WTC11 (cell line): ENCODE data around the gene ZC3H13. TPM values are rescaled to one million over a fixed set of nuclear protein-coding genes. Genes with fewer than 3 reads are reported as not detected.

Experiments used
- ATAC-seq: fragments of 200-7000 bp; cut with Tn5 transposase; 2 replicates; pipeline ENCODE4 v1.10.0; 2021; ENCODE audit warnings: mild to moderate bottlenecking, moderate library complexity
- CTCF ChIA-PET: fragments of 300-600 bp; sonication (Branson Sonifier 250); formaldehyde crosslinking; loops from one replicate; lab custom pipeline; 2021; ENCODE audit warnings: antibody characterized with exemption; lab: Charles Lee
- POLR2A ChIA-PET: fragments of 350-600 bp; sonication (Branson Sonifier 250); formaldehyde crosslinking; loops from one replicate; lab custom pipeline; 2021; ENCODE audit warnings: antibody characterized with exemption; lab: Charles Lee
- DNase-seq: peaks from one replicate; pipeline ENCODE4 v3.0.0; 2021; ENCODE audit warnings: low spot score
- H3K27ac Mint-ChIP-seq: 2 replicates; pipeline ENCODE4 v1.8.0; 2021; ENCODE audit warnings: mixed read lengths
- H3K27me3 Mint-ChIP-seq: 2 replicates; pipeline ENCODE4 v1.8.0; 2021; ENCODE audit warnings: low read depth, mild to moderate bottlenecking, moderate library complexity, mixed read lengths
- H3K36me3 Mint-ChIP-seq: 2 replicates; pipeline ENCODE4 v1.8.0; 2021; ENCODE audit warnings: mixed read lengths
- H3K4me1 Mint-ChIP-seq: 2 replicates; pipeline ENCODE4 v1.8.0; 2022; ENCODE audit warnings: mixed read lengths
- H3K4me3 Mint-ChIP-seq: 2 replicates; pipeline ENCODE4 v1.8.0; 2021; ENCODE audit warnings: mild to moderate bottlenecking, moderate library complexity, mixed read lengths
- H3K9me3 Mint-ChIP-seq: 2 replicates; pipeline ENCODE4 v1.8.0; 2021; ENCODE audit warnings: mixed read lengths
- CBFB ChIP-seq: sonication (generic); formaldehyde crosslinking; IDR thresholded peaks from 2 replicates; pipeline ENCODE4 v1.8.1; 2022; ENCODE audit warnings: mild to moderate bottlenecking, low read depth, missing genetic modification reagents
- CTCF ChIP-seq: fragments of 200-600 bp; IDR thresholded peaks from 2 replicates; pipeline ENCODE4 v1.8.0; 2022; ENCODE audit warnings: antibody characterized with exemption
- ELF4 ChIP-seq: sonication (generic); formaldehyde crosslinking; IDR thresholded peaks from 2 replicates; pipeline ENCODE4 v1.8.1; 2022; ENCODE audit warnings: low read depth, mild to moderate bottlenecking, moderate library complexity, missing genetic modification reagents
- FOXJ3 ChIP-seq: sonication (generic); formaldehyde crosslinking; IDR thresholded peaks from 2 replicates; pipeline ENCODE4 v1.9.0; 2021; ENCODE audit warnings: missing genetic modification reagents, mild to moderate bottlenecking, borderline replicate concordance
- FOXK1 ChIP-seq: sonication (generic); formaldehyde crosslinking; IDR thresholded peaks from 2 replicates; pipeline ENCODE4 v1.8.0; 2022; ENCODE audit warnings: mild to moderate bottlenecking, moderate library complexity, missing genetic modification reagents
- GRHL2 ChIP-seq: fragments of 250-450 bp; sonication (Bioruptor Pico); IDR thresholded peaks from 2 replicates; pipeline ENCODE4 v1.8.0; 2022; ENCODE audit warnings: mild to moderate bottlenecking, moderate library complexity; ENCODE audit not compliant: insufficient replicate concordance, severe bottlenecking
- HMGXB4 ChIP-seq: sonication (generic); formaldehyde crosslinking; IDR thresholded peaks from 2 replicates; pipeline ENCODE4 v1.8.1; 2023; ENCODE audit warnings: mild to moderate bottlenecking, moderate library complexity, missing genetic modification reagents
- IRF2 ChIP-seq: sonication (generic); formaldehyde crosslinking; IDR thresholded peaks from 2 replicates; pipeline ENCODE4 v1.8.0; 2022; ENCODE audit warnings: low read depth, missing genetic modification reagents, borderline replicate concordance
- JUN ChIP-seq: sonication (generic); formaldehyde crosslinking; IDR thresholded peaks from 2 replicates; pipeline ENCODE4 v1.8.0; 2023; ENCODE audit warnings: mild to moderate bottlenecking, missing genetic modification reagents
- NR1H2 ChIP-seq: sonication (generic); formaldehyde crosslinking; IDR thresholded peaks from 2 replicates; pipeline ENCODE4 v1.9.0; 2021; ENCODE audit warnings: mild to moderate bottlenecking, moderate library complexity, missing genetic modification reagents
- PRRX2 ChIP-seq: fragments of 250-450 bp; sonication (Bioruptor Pico); IDR thresholded peaks from 2 replicates; pipeline ENCODE4 v1.8.0; 2021; ENCODE audit warnings: mild to moderate bottlenecking
- TEAD4 ChIP-seq: sonication (generic); formaldehyde crosslinking; IDR thresholded peaks from 2 replicates; pipeline ENCODE4 v1.8.0; 2022; ENCODE audit warnings: mild to moderate bottlenecking, missing genetic modification reagents
- ZNF263 ChIP-seq: sonication (generic); formaldehyde crosslinking; IDR thresholded peaks from 2 replicates; pipeline ENCODE4 v1.8.1; 2022; ENCODE audit warnings: low read depth, mild to moderate bottlenecking, moderate library complexity, missing genetic modification reagents
- ZNF396 ChIP-seq: fragments of 250-450 bp; sonication (Bioruptor Pico); IDR thresholded peaks from 2 replicates; pipeline ENCODE4 v1.8.0; 2021; ENCODE audit warnings: mild to moderate bottlenecking, moderate library complexity, borderline replicate concordance
- ZNF425 ChIP-seq: fragments of 250-450 bp; sonication (Bioruptor Pico); conservative IDR thresholded peaks from 2 replicates; pipeline ENCODE4 v1.9.0; 2021; ENCODE audit warnings: mild to moderate bottlenecking
- ZSCAN18 ChIP-seq: fragments of 250-450 bp; sonication (Bioruptor Pico); IDR thresholded peaks from 2 replicates; pipeline ENCODE4 v2.1.2; 2022; ENCODE audit warnings: mild to moderate bottlenecking, moderate library complexity
- total RNA-seq: library from RNA; stranded (reverse); gene quantifications from 3 replicates; pipeline ENCODE4 v1.2.3, GENCODE V29; 2021

ZC3H13 gene
- total RNA-seq, 1 experiment from 2014 or later: 49.7 TPM

- TF ChIP-seq ZNF263 (CRISPR knock-in tag) (no peak), NR1H2 (no peak), ELF4 (CRISPR knock-in tag) (no peak), PRRX2 (CRISPR knock-in tag) (no peak), ZNF396 (CRISPR knock-in tag) (no peak), CTCF (no peak), TEAD4 (CRISPR knock-in tag) (no peak), ZSCAN18 (CRISPR knock-in tag) (no peak), IRF2 (no peak), FOXK1 (CRISPR knock-in tag) (no peak), GRHL2 (CRISPR knock-in tag) (no peak), HMGXB4 (CRISPR knock-in tag) (no peak), ZNF425 (CRISPR knock-in tag) (no peak)
- Mint-ChIP-seq H3K9me3 (no peaks in the 10 kb centered on the region), H3K4me1 (no peaks in the 10 kb centered on the region), H3K27me3 (no peaks in the 10 kb centered on the region), H3K27ac (no peak overlapping the region), H3K4me3 (no peak overlapping the region), H3K36me3 (no peaks in the 10 kb centered on the region; the same call in 1 of the 2 replicates)
- DNase-seq (no peak), ATAC-seq (no peak)
- ChIA-PET POLR2A (no interaction called here), CTCF (no interaction called here)
Measured at GRCh38 chr13:45950386-45951000, 102.1 kb downstream of the ZC3H13 start.

GRCh38 chr13:45949161-45949560 lies 103.4 kb downstream of the ZC3H13 start:
- TF ChIP-seq JUN (CRISPR knock-in tag) (no peak), FOXJ3 (CRISPR knock-in tag) (no peak), CBFB (CRISPR knock-in tag) (no peak)
- Mint-ChIP-seq H3K4me3 (no peak overlapping the region), H3K27ac (no peak overlapping the region), H3K36me3 (no peaks in the 10 kb centered on the region), H3K9me3 (no peaks in the 10 kb centered on the region), H3K27me3 (no peaks in the 10 kb centered on the region), H3K4me1 (no peaks in the 10 kb centered on the region)
- CTCF ChIA-PET: interaction anchor here (0.6 kb wide), 1 partner anchor 10 kb away, joined by 3 read pairs; no protein-coding TSS in a partner anchor
- ATAC-seq (no peak), DNase-seq (no peak)
- POLR2A ChIA-PET: no interaction called here
